Measurements from ENCODE around the gene SORCS2.

Gene SORCS2

DNA sequence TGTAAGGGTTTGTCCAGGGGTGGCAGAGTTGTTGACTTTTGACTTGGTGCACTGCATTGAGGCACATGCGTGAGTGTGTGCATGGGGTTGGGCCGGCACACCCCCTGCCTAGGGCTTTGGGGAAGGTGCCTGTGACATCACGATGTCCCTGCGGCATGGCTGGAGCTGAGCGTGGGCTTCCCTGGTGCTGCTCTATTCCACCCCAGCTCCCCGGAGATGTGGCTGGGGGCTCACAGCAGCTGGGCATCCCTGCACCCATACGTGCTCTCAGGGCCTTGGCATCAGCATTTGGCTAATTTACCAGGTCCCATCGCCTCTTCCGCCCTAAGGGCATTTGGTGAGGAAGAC lies 236.7 kb downstream of the SORCS2 start:
- no peak overlapping the region for H3K9ac ChIP-seq (ENCODE audit: low read length)
- H3K4me3 ChIP-seq (ENCODE audit: low read length), result no peak overlapping the region
- no peak overlapping the region for H3K4me2 ChIP-seq (ENCODE audit: low read length)
- no peaks in the 10 kb centered on the region for H3K27me3 ChIP-seq (ENCODE audit: low read depth, low read length)
- H3K36me3 ChIP-seq (replicated peaks; ENCODE audit: low read depth, low read length), result no peaks in the 10 kb centered on the region
- no peak for TF ChIP-seq EZH2phosphoT487 (IDR thresholded peaks at IDR 0.05; ENCODE audit: low read depth)
- no peak for TF ChIP-seq CTCF (IDR thresholded peaks at IDR 0.05; ENCODE audit: low read depth, low read length)
- H4K20me1 ChIP-seq (ENCODE audit: insufficient read depth, low read length), result no peaks in the 10 kb centered on the region
- no peak overlapping the region for H2AFZ ChIP-seq (ENCODE audit: low read depth, low read length)
- no peaks in the 10 kb centered on the region for H3K79me2 ChIP-seq (ENCODE audit: low read length)
- no peak overlapping the region for H3K27ac ChIP-seq (ENCODE audit: low read length)
- H3K9me3 ChIP-seq (ENCODE audit: insufficient read depth, low read length), result no peaks in the 10 kb centered on the region
- no peaks in the 10 kb centered on the region for H3K4me1 ChIP-seq (ENCODE audit: low read length)

- H3K27me3 ChIP-seq (ENCODE audit: low read depth, low read length), result no peaks in the 10 kb centered on the region
- no peaks in the 10 kb centered on the region for H3K36me3 ChIP-seq (replicated peaks; ENCODE audit: low read depth, low read length)
- H3K9me3 ChIP-seq (ENCODE audit: insufficient read depth, low read length), result no peaks in the 10 kb centered on the region
- no peak overlapping the region for H2AFZ ChIP-seq (ENCODE audit: low read depth, low read length)
- no peak overlapping the region for H3K27ac ChIP-seq (ENCODE audit: low read length)
- H4K20me1 ChIP-seq (ENCODE audit: insufficient read depth, low read length), result no peaks in the 10 kb centered on the region
- H3K79me2 ChIP-seq (ENCODE audit: low read length), result no peaks in the 10 kb centered on the region
- no peak for TF ChIP-seq CTCF (IDR thresholded peaks at IDR 0.05; ENCODE audit: low read depth, low read length)
- no peak for TF ChIP-seq EZH2phosphoT487 (IDR thresholded peaks at IDR 0.05; ENCODE audit: low read depth)
- no peak overlapping the region for H3K9ac ChIP-seq (ENCODE audit: low read length)
- H3K4me2 ChIP-seq (ENCODE audit: low read length), result no peak overlapping the region
- H3K4me3 ChIP-seq (ENCODE audit: low read length), result no peak overlapping the region
- no peaks in the 10 kb centered on the region for H3K4me1 ChIP-seq (ENCODE audit: low read length)
These were observed 237.3 kb downstream of the SORCS2 start for GRCh38 chr4:7429601-7430078.

- no peak overlapping the region for H3K4me3 ChIP-seq (ENCODE audit: low read length)
- no peaks in the 10 kb centered on the region for H3K4me1 ChIP-seq (ENCODE audit: low read length)
- TF ChIP-seq EZH2phosphoT487 (IDR thresholded peaks at IDR 0.05; ENCODE audit: low read depth), result no peak
- TF ChIP-seq CTCF (IDR thresholded peaks at IDR 0.05; ENCODE audit: low read depth, low read length), result no peak
- H3K36me3 ChIP-seq (replicated peaks; ENCODE audit: low read depth, low read length), result no peaks in the 10 kb centered on the region
- no peak overlapping the region for H2AFZ ChIP-seq (ENCODE audit: low read depth, low read length)
- no peaks in the 10 kb centered on the region for H3K79me2 ChIP-seq (ENCODE audit: low read length)
- no peak overlapping the region for H3K9ac ChIP-seq (ENCODE audit: low read length)
- no peaks in the 10 kb centered on the region for H4K20me1 ChIP-seq (ENCODE audit: insufficient read depth, low read length)
- no peak overlapping the region for H3K27ac ChIP-seq (ENCODE audit: low read length)
- no peaks in the 10 kb centered on the region for H3K27me3 ChIP-seq (ENCODE audit: low read depth, low read length)
- no peak overlapping the region for H3K4me2 ChIP-seq (ENCODE audit: low read length)
- no peaks in the 10 kb centered on the region for H3K9me3 ChIP-seq (ENCODE audit: insufficient read depth, low read length)
These were observed 238.1 kb downstream of the SORCS2 start for GRCh38 chr4:7430368-7430964.

DNA sequence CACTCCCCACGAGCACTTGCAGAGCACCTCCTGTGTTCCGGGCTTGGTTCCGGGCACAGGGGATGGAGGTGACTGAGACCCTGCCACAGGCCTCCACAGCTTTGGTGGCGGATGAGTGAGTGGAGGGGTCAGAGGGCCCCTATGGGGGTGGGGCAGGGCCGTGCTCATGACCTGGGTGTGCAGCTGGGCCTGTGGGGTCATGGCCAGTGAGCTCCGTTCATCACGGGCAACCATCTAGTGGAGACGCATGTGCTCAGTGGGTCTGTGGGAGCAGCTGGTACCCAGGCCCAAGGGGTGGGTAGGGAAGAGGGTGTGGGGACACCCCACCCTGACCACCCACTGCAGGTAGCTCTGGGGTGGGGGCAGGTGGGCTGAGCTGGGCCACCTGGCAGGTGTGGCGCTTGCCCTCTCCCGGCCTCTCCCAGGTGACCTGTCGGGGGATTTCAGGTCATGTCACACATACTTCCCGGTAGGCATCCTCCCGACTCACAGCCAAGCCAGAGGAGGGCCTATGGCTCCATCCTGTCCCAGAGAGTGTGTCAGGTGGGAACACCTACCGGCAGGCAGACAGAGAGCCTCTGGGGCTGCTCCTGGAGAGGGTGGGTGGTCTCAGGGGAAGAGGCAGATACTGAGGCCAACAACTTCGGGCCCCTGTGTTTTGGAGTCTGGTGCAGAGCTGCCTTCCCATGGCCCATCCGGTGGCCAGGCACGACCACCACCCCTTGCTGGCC lies 238.8 kb downstream of the SORCS2 start:
- Histone ChIP-seq H3K27ac (ENCODE audit: low read length) (no peak overlapping the region), H3K4me3 (ENCODE audit: low read length) (no peak overlapping the region), H3K79me2 (ENCODE audit: low read length) (no peaks in the 10 kb centered on the region), H3K4me2 (ENCODE audit: low read length) (no peak overlapping the region), H4K20me1 (ENCODE audit: insufficient read depth, low read length) (no peaks in the 10 kb centered on the region), H3K27me3 (ENCODE audit: low read depth, low read length) (no peaks in the 10 kb centered on the region), H3K9ac (ENCODE audit: low read length) (no peak overlapping the region), H3K36me3 (replicated peaks; ENCODE audit: low read depth, low read length) (no peaks in the 10 kb centered on the region), H3K4me1 (ENCODE audit: low read length) (no peaks in the 10 kb centered on the region), H3K9me3 (ENCODE audit: insufficient read depth, low read length) (no peaks in the 10 kb centered on the region), H2AFZ (ENCODE audit: low read depth, low read length) (no peak overlapping the region)
- TF ChIP-seq CTCF (IDR thresholded peaks at IDR 0.05; ENCODE audit: low read depth, low read length) (no peak), EZH2phosphoT487 (IDR thresholded peaks at IDR 0.05; ENCODE audit: low read depth) (no peak)
